Gastroesophageal sphincter (tissue), 4 donors: ENCODE data around the gene UBE2E2. TPM values are rescaled to one million over a fixed set of nuclear protein-coding genes. Genes with fewer than 3 reads are reported as not detected.

Experiments used
- ATAC-seq: fragments of 150-250 bp; one replicate; pipeline ENCODE4 v1.9.1; 2016; ENCODE audit warnings: mild to moderate bottlenecking, moderate library complexity
- H3K27ac ChIP-seq, 4 donors: fragments of 200-600 bp; sonication (generic) in 3 of 4; 1 replicate in 3 of 4; 2 replicates in 1 of 4; pipeline ENCODE4 v1.5.1; 2016 to 2019
- H3K27me3 ChIP-seq: fragments of 200-600 bp; sonication (generic); one replicate; pipeline ENCODE4 v1.5.1; 2019
- H3K36me3 ChIP-seq, 2 donors: fragments of 200-600 bp; sonication (generic); one replicate each; pipeline ENCODE4 v1.5.1; 2019; ENCODE audit warnings: control low read depth in 1 of 2
- H3K4me1 ChIP-seq, 3 donors: fragments of 200-600 bp; sonication (generic); 1 replicate in 2 of 3; 2 replicates in 1 of 3; pipeline ENCODE4 v1.5.1; 2016 to 2019; ENCODE audit warnings: control low read depth in 2 of 3
- H3K4me3 ChIP-seq, 2 donors: fragments of 200-600 bp; sonication (generic); one replicate each; pipeline ENCODE4 v1.5.1; 2019; ENCODE audit warnings: mild to moderate bottlenecking in 1 of 2, moderate library complexity in 1 of 2
- H3K9me3 ChIP-seq, 3 donors: fragments of 200-600 bp; sonication (generic); one replicate each; pipeline ENCODE4 v1.5.1; 2017 to 2019; ENCODE audit warnings: control low read depth in 2 of 3
- EP300 ChIP-seq: sonication (generic); formaldehyde crosslinking; IDR thresholded peaks from one replicate; pipeline ENCODE4 v1.6.1; 2017; ENCODE audit warnings: antibody characterized with exemption, mild to moderate bottlenecking
- POLR2A ChIP-seq, 2 donors: fragments of 450-650 bp; IDR thresholded peaks; one replicate each; pipeline ENCODE4 v1.6.1; 2017; ENCODE audit warnings: antibody characterized with exemption in 2 of 2, mild to moderate bottlenecking in 2 of 2, moderate library complexity in 1 of 2
- POLR2AphosphoS5 ChIP-seq: sonication (generic); formaldehyde crosslinking; IDR thresholded peaks from one replicate; pipeline ENCODE4 v1.6.1; 2017; ENCODE audit warnings: antibody characterized with exemption
- whole genome bisulfite sequencing, 2 donors: methylation state at CpG; one replicate each; pipeline ENCODE4 v1.1.5; 2018; ENCODE audit warnings: low coverage in 1 of 2; 5-methylcytosine and 5-hydroxymethylcytosine counted together
- total RNA-seq, 4 donors: library from RNA; depleted of rRNA; stranded (reverse); fragments of >200 nt; gene quantifications; one replicate each; pipeline ENCODE4 v1.1.0, GENCODE V29; 2016
- TF ChIP-seq, protein P1 (sequence below), 4 experiments: fragments of 200-600 bp in 2 of 4; fragments of 450-650 bp in 2 of 4; sonication (generic) in 1 of 4; IDR thresholded peaks; one replicate each; pipeline ENCODE4 v1.5.1; 2017 to 2019; ENCODE audit warnings: antibody characterized with exemption in 4 of 4, mild to moderate bottlenecking in 2 of 4, moderate library complexity in 2 of 4

UBE2E2 gene
- total RNA-seq, 4 donors from 2014 or later: 35.8 to 114 (median 70.2) TPM

GRCh38 chr3:23263796-23264195 lies 60.7 kb downstream of the UBE2E2 start:
- WGBS, 2 donors: 26 to 40% methylated on average over 5 to 6 of the region's 6 CpGs
- no peak for ATAC-seq

GRCh38 chr3:23264413-23264812 lies 61.3 kb downstream of the UBE2E2 start:
- no peak overlapping the region for H3K4me3 ChIP-seq
- 71 to 94% methylated on average over 1 of the region's 1 CpG for whole genome bisulfite sequencing, 2 donors
- no peaks in the 10 kb centered on the region for H3K36me3 ChIP-seq
- H3K9me3 ChIP-seq: no peaks in the 10 kb centered on the region
- H3K27ac ChIP-seq: no peak overlapping the region
- H3K4me1 ChIP-seq: peaks cover 0 to 5% (median 0%) of the 10 kb centered on the region in 3 donors
- TF ChIP-seq POLR2AphosphoS5: no peak
- no peak for TF ChIP-seq POLR2A (IDR thresholded peaks at IDR 0.05)
- TF ChIP-seq, protein P1, sequence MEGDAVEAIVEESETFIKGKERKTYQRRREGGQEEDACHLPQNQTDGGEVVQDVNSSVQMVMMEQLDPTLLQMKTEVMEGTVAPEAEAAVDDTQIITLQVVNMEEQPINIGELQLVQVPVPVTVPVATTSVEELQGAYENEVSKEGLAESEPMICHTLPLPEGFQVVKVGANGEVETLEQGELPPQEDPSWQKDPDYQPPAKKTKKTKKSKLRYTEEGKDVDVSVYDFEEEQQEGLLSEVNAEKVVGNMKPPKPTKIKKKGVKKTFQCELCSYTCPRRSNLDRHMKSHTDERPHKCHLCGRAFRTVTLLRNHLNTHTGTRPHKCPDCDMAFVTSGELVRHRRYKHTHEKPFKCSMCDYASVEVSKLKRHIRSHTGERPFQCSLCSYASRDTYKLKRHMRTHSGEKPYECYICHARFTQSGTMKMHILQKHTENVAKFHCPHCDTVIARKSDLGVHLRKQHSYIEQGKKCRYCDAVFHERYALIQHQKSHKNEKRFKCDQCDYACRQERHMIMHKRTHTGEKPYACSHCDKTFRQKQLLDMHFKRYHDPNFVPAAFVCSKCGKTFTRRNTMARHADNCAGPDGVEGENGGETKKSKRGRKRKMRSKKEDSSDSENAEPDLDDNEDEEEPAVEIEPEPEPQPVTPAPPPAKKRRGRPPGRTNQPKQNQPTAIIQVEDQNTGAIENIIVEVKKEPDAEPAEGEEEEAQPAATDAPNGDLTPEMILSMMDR (IDR thresholded peaks at IDR 0.05): no peak
- TF ChIP-seq EP300: no peak
- H3K27me3 ChIP-seq: no peaks in the 10 kb centered on the region
- no peak for ATAC-seq

More at GRCh38 chr3:23263796-23264195, 60.7 kb downstream of the UBE2E2 start:
- TF ChIP-seq POLR2AphosphoS5 (no peak), POLR2A (IDR thresholded peaks at IDR 0.05) (no peak), EP300 (no peak)
- TF ChIP-seq, protein P1 (IDR thresholded peaks at IDR 0.05): no peak
- Histone ChIP-seq H3K4me3 (no peak overlapping the region), H3K27ac (no peak overlapping the region), H3K9me3 (no peaks in the 10 kb centered on the region), H3K4me1 (peaks cover 0 to 5% (median 0%) of the 10 kb centered on the region in 3 donors), H3K36me3 (no peaks in the 10 kb centered on the region), H3K27me3 (no peaks in the 10 kb centered on the region)

DNA sequence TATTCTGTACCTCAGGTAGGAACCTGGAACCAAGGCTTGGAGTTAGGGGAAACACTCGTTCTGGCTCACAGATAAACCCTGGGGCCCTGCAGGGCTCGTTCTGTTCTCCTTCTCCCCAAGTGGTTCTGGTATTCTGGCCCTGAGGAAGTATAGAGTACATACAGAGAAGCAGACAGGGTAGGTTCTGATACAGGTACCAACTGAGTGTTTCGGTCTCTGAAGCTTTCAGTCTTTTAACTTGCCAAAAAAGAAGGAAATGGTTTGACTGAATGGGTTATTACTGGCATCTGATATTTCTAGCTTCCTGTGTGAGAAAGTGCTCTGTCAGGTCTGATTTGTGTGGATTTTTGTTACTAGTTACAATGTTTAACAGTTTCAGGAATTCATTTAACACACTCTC lies 67.3 kb downstream of the UBE2E2 start:
- H3K4me3 ChIP-seq: no peak overlapping the region
- TF ChIP-seq POLR2AphosphoS5 (no peak), EP300 (no peak), POLR2A (IDR thresholded peaks at IDR 0.05) (no peak)
- TF ChIP-seq, protein P1 (IDR thresholded peaks at IDR 0.05): no peak
- peaks cover 0 to 6% (median 0%) of the 10 kb centered on the region in 3 donors for H3K4me1 ChIP-seq
- no peak for ATAC-seq
- 80 to 100% methylated on average over 1 of the region's 3 CpGs for WGBS, 2 donors
- H3K9me3 ChIP-seq: peaks cover 0 to 6% (median 0%) of the 10 kb centered on the region in 3 donors
- H3K36me3 ChIP-seq: peaks cover 0 to 10% of the 10 kb centered on the region in 2 donors
- H3K27me3 ChIP-seq: no peaks in the 10 kb centered on the region
- H3K27ac ChIP-seq: no peak overlapping the region

GRCh38 chr3:23271876-23272741 lies 69.0 kb downstream of the UBE2E2 start:
- 88% methylated on average over 8 of the region's 38 CpGs; no CpG with 5 or more reads in 1 of the 2 donors for WGBS, 2 donors
- peaks cover 0 to 10% (median 0%) of the 10 kb centered on the region in 3 donors for H3K4me1 ChIP-seq

More at GRCh38 chr3:23271876-23272741, 69.0 kb downstream of the UBE2E2 start:
- Histone ChIP-seq H3K9me3 (peaks cover 0 to 6% (median 0%) of the 10 kb centered on the region in 3 donors), H3K27me3 (no peaks in the 10 kb centered on the region), H3K27ac (no peak overlapping the region), H3K36me3 (peaks cover 0 to 10% of the 10 kb centered on the region in 2 donors), H3K4me3 (no peak overlapping the region)
- TF ChIP-seq, protein P1 (IDR thresholded peaks at IDR 0.05): no peak
- no peak for TF ChIP-seq EP300
- no peak for TF ChIP-seq POLR2AphosphoS5
- TF ChIP-seq POLR2A (IDR thresholded peaks at IDR 0.05): no peak
- ATAC-seq: no peak
